GM12891 (cell line): ENCODE results near the gene TMEM161A.

Experiments
- POLR2A ChIP-seq: IDR thresholded peaks from 2 replicates; pipeline ENCODE4 v1.6.1; 2011; ENCODE audit warnings: low read depth, low read length, control low read depth
- POLR2AphosphoS5 ChIP-seq: IDR thresholded peaks from 2 replicates; pipeline ENCODE4 v1.6.1; 2011; ENCODE audit warnings: low read depth, low read length, control low read depth

DNA sequence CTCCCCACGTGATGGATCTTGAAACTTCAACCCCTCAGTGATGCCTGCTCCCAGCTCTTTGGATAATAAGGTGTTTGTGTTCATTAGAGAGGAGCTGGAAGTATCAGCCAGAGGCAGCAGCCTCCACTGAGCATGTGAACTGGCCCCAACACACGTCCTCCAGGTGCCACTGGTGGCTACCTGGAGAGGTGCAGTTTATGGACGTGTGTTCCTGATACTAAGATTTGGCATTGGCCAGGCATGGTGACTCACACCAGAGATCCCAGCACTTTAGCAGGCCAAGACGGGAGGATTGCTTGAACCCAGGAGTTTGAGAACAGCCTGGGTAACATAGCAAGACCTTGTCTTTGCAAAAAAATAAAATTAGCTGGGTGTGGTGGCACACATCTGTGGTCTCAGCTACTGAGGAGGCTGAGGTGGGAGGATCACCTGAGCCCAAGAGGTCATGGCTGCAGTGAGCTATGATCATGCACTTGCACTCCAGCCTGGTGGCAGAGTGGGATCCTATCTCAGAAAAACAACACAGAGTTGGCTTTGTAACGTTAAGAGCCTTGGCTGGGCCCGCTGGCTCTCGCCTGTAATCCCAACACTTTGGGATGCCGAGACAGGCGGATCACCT, 40.1 kb downstream of the TMEM161A start:
- TF ChIP-seq POLR2A (no peak), POLR2AphosphoS5 (no peak)
